Mucosa of stomach (tissue), 1 donor: ENCODE data around the gene MKI67.

Experiments
- H3K27me3 ChIP-seq: one replicate; pipeline ENCODE4 v1.7.0; 2013; ENCODE audit warnings: mild to moderate bottlenecking, low read length; ENCODE audit not compliant: control insufficient read depth, insufficient read depth
- H3K36me3 ChIP-seq: one replicate; pipeline ENCODE4 v1.7.0; 2013; ENCODE audit warnings: low read length; ENCODE audit not compliant: control insufficient read depth, insufficient read depth
- H3K4me1 ChIP-seq: one replicate; pipeline ENCODE4 v1.7.0; 2013; ENCODE audit warnings: mild to moderate bottlenecking, low read length; ENCODE audit not compliant: control insufficient read depth, insufficient read depth
- H3K4me3 ChIP-seq: one replicate; pipeline ENCODE4 v1.7.0; 2013; ENCODE audit warnings: low read length
- H3K9ac ChIP-seq: one replicate; pipeline ENCODE4 v1.7.0; 2013; ENCODE audit warnings: mild to moderate bottlenecking, low read length, moderate library complexity
- H3K9me3 ChIP-seq: one replicate; pipeline ENCODE4 v1.7.0; 2013; ENCODE audit warnings: mild to moderate bottlenecking, low read length, moderate library complexity; ENCODE audit not compliant: control insufficient read depth
- donor health status: Pancreatic carcinoma.

Gene MKI67

GRCh38 chr10:128064970-128065580, 61.1 kb downstream of the MKI67 start:
- Histone ChIP-seq H3K4me3 (no peak overlapping the region), H3K9me3 (no peaks in the 10 kb centered on the region), H3K36me3 (peaks cover 16% of the 10 kb centered on the region), H3K9ac (no peak overlapping the region), H3K4me1 (no peaks in the 10 kb centered on the region), H3K27me3 (no peaks in the 10 kb centered on the region)

DNA sequence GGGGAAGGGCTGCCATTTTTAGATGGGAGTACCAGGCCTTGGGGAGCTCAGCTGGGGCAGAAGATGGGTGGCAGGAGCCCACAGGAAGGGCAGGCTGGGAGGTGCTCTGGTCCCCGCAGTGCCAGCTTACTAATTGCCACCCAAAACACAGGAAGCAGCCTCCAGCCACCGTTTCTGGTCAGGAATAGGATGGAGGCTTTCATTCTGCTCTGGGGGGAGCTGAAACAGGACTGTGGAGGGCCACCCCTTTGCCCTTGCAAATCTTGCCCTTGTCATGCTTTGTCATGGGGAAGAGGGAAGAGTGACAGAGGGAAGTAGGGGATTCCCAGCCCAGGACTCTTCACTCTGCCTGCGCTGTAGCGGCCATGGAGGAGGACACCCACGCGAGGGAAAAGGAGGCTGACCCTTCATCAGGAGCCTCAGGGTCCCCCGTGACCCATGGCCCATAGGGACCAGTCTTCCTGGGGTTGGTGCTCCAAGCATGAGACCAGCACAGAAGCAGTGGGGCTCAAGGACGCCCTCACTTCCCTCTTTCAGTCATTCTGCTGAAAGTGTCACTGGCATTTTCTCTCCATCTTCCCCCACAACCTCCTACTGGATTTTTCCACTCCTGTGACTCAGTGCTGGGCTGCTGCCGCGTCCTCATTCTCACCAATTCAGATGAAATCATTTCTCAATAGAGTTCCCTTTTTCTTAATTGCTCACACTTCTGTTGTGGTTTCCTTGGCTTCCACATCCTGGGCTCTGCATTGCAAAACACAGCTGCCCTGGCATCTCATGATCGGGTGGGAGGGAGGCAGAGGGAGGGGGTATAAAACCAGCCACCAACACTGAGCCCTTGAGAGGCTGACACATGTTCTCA, 61.9 kb downstream of the MKI67 start:
- H3K4me1 ChIP-seq, result no peaks in the 10 kb centered on the region

DNA sequence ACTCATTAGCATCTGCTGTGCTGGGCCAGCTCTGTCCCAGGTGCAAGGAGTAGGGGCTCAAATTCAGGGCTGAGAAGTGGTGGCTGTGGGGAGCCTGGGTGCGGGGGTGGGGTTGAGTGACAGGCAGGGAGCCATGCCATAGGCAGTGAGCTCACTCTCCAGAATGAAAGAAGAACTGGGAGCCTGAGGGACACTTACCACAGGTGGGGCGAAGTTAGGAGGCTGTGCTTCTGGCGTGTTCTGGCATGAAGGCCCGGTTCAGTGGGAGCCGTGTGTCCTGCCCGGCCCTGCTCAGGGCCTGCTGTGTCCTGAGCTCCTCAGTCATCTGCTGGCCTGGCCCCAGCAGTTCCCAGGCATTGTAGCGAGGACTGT, 62.5 kb downstream of the MKI67 start:
- Histone ChIP-seq H3K9me3 (no peaks in the 10 kb centered on the region), H3K4me1 (no peaks in the 10 kb centered on the region), H3K4me3 (no peak overlapping the region), H3K9ac (no peak overlapping the region), H3K27me3 (no peaks in the 10 kb centered on the region), H3K36me3 (peaks cover 16% of the 10 kb centered on the region)

More for the DNA sequence above, 61.9 kb downstream of the MKI67 start:
- H3K9ac ChIP-seq, result no peak overlapping the region
- no peak overlapping the region for H3K4me3 ChIP-seq
- no peaks in the 10 kb centered on the region for H3K9me3 ChIP-seq
- H3K27me3 ChIP-seq, result no peaks in the 10 kb centered on the region
- H3K36me3 ChIP-seq, result peaks cover 16% of the 10 kb centered on the region

GRCh38 chr10:128062881-128063563, 63.2 kb downstream of the MKI67 start:
- Histone ChIP-seq H3K9me3 (no peaks in the 10 kb centered on the region), H3K36me3 (peaks cover 16% of the 10 kb centered on the region), H3K9ac (no peak overlapping the region), H3K27me3 (no peaks in the 10 kb centered on the region), H3K4me3 (no peak overlapping the region), H3K4me1 (no peaks in the 10 kb centered on the region)

GRCh38 chr10:128062331-128062880, 63.8 kb downstream of the MKI67 start:
- Histone ChIP-seq H3K9ac (no peak overlapping the region), H3K36me3 (peaks cover 16% of the 10 kb centered on the region), H3K4me1 (no peaks in the 10 kb centered on the region), H3K4me3 (no peak overlapping the region), H3K9me3 (no peaks in the 10 kb centered on the region), H3K27me3 (no peaks in the 10 kb centered on the region)

- Histone ChIP-seq H3K27me3 (no peaks in the 10 kb centered on the region), H3K4me3 (no peak overlapping the region), H3K9ac (no peak overlapping the region)
These were observed 64.6 kb downstream of the MKI67 start for GRCh38 chr10:128061306-128062300.

GRCh38 chr10:128060341-128061250, 65.6 kb downstream of the MKI67 start:
- no peak overlapping the region for H3K4me3 ChIP-seq
- no peak overlapping the region for H3K9ac ChIP-seq
- no peaks in the 10 kb centered on the region for H3K9me3 ChIP-seq
- peaks cover 2% of the 10 kb centered on the region for H3K36me3 ChIP-seq
- H3K4me1 ChIP-seq, result no peaks in the 10 kb centered on the region
- H3K27me3 ChIP-seq, result no peaks in the 10 kb centered on the region

More at GRCh38 chr10:128061306-128062300, 64.6 kb downstream of the MKI67 start:
- H3K4me1 ChIP-seq, result no peaks in the 10 kb centered on the region
- H3K9me3 ChIP-seq, result no peaks in the 10 kb centered on the region
- H3K36me3 ChIP-seq, result peaks cover 8% of the 10 kb centered on the region

DNA sequence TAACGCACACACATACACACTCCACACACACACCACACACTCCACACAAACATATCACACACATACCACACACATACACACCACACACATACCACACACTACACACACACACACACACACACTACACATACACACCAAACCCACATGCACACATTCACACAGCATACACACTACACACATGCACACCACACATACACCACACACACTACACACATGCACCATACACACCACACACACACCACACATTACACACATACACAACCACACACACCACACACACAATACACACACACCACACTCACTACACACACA, 66.3 kb downstream of the MKI67 start:
- Histone ChIP-seq H3K9ac (no peak overlapping the region), H3K4me3 (no peak overlapping the region), H3K36me3 (no peaks in the 10 kb centered on the region), H3K4me1 (no peaks in the 10 kb centered on the region), H3K27me3 (no peaks in the 10 kb centered on the region), H3K9me3 (no peaks in the 10 kb centered on the region)

- H3K36me3 ChIP-seq, result no peaks in the 10 kb centered on the region
- no peaks in the 10 kb centered on the region for H3K4me1 ChIP-seq
- H3K27me3 ChIP-seq, result no peaks in the 10 kb centered on the region
- H3K9ac ChIP-seq, result no peak overlapping the region
- no peaks in the 10 kb centered on the region for H3K9me3 ChIP-seq
- H3K4me3 ChIP-seq, result no peak overlapping the region
These were observed 66.8 kb downstream of the MKI67 start for GRCh38 chr10:128059266-128059981.

DNA sequence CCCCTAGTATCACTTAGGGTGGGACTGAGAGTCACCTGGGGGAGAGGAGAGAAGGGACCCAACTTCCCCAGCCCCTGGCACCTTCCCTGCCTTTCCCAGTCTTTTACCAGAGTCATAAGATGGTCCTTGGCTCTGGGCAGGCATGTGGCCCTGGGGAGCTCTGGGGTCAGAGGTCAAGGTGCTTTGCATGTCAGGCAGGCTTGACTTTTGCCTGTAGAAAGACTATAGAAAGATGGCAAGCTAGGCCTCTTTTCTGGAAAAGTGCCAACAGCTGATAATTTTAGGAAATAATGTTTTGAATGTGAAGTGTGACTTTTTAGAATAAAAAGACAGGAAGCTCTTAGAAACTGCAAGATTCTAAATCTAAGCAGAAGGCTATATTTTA, 67.5 kb downstream of the MKI67 start:
- Histone ChIP-seq H3K9ac (no peak overlapping the region), H3K36me3 (no peaks in the 10 kb centered on the region), H3K4me1 (no peaks in the 10 kb centered on the region), H3K9me3 (no peaks in the 10 kb centered on the region), H3K4me3 (no peak overlapping the region), H3K27me3 (no peaks in the 10 kb centered on the region)
